ENCODE data around the gene WDFY1.

DNA sequence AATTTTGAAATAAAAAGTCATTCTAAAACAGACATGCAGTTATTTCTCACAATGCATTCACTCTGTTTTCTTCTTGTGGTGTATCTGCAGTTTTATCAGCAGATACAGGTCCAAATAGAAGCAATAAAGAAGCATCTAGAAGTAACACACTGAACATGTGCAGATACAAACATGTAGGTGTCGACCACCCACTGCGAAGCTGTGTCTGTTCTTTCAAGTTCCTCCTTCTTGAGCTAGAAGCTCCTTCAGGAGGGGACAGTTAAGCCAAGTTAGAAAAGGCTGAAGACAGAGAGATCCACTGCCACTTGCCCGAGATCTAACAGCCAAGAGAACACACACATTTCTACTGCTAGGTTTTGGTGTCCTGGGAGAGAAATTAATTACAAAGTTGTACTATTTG, 30.1 kb downstream of the WDFY1 start:
- TF ChIP-seq, protein P1, sequence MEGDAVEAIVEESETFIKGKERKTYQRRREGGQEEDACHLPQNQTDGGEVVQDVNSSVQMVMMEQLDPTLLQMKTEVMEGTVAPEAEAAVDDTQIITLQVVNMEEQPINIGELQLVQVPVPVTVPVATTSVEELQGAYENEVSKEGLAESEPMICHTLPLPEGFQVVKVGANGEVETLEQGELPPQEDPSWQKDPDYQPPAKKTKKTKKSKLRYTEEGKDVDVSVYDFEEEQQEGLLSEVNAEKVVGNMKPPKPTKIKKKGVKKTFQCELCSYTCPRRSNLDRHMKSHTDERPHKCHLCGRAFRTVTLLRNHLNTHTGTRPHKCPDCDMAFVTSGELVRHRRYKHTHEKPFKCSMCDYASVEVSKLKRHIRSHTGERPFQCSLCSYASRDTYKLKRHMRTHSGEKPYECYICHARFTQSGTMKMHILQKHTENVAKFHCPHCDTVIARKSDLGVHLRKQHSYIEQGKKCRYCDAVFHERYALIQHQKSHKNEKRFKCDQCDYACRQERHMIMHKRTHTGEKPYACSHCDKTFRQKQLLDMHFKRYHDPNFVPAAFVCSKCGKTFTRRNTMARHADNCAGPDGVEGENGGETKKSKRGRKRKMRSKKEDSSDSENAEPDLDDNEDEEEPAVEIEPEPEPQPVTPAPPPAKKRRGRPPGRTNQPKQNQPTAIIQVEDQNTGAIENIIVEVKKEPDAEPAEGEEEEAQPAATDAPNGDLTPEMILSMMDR (IDR thresholded peaks at IDR 0.05; ENCODE audit: low read depth, low read length, poor library complexity, severe bottlenecking): no peak
- no peak for TF ChIP-seq EZH2phosphoT487 (IDR thresholded peaks at IDR 0.05; ENCODE audit: borderline replicate concordance, low read length)
